HL-60 (cell line): ENCODE data around the gene SLC16A6.

Source experiments
- DNase-seq, 2 experiments: peaks; one replicate each; pipeline ENCODE4 v3.0.0-alpha.2; 2010 to 2020; ENCODE audit warnings: low read depth in 1 of 2, low spot score in 1 of 2
- H3K27ac ChIP-seq: fragments of 250-450 bp; sonication (Bioruptor Pico); replicated peaks from 2 replicates; pipeline ENCODE4 v1.5.1; 2020; ENCODE audit warnings: mild to moderate bottlenecking, moderate library complexity
- H3K27me3 ChIP-seq: fragments of 250-450 bp; sonication (Bioruptor Pico); 2 replicates; pipeline ENCODE4 v1.5.1; 2021; ENCODE audit warnings: mild to moderate bottlenecking, moderate library complexity; ENCODE audit not compliant: insufficient read depth, poor library complexity, severe bottlenecking
- H3K4me3 ChIP-seq: replicated peaks from 2 replicates; pipeline ENCODE4 v1.5.1; 2011; ENCODE audit warnings: mild to moderate bottlenecking, control low read depth, low read length; ENCODE audit not compliant: insufficient read depth
- CTCF ChIP-seq: IDR thresholded peaks from one replicate; pipeline ENCODE4 v1.5.1; 2011; ENCODE audit warnings: low read length, control low read depth, inconsistent platforms; ENCODE audit not compliant: insufficient read depth
- GABPA ChIP-seq: IDR thresholded peaks from 2 replicates; pipeline ENCODE4 v1.6.1; 2012; ENCODE audit warnings: low read depth
- POLR2AphosphoS5 ChIP-seq: IDR thresholded peaks from 2 replicates; pipeline ENCODE4 v1.6.1; 2012; ENCODE audit warnings: low read depth
- REST ChIP-seq: IDR thresholded peaks from 2 replicates; pipeline ENCODE4 v1.6.1; 2012; ENCODE audit warnings: low read depth; ENCODE audit not compliant: insufficient replicate concordance
- SPI1 ChIP-seq: IDR thresholded peaks from 2 replicates; pipeline ENCODE4 v1.6.1; 2012; ENCODE audit warnings: low read depth, mild to moderate bottlenecking, borderline replicate concordance

The SLC16A6 gene

DNA sequence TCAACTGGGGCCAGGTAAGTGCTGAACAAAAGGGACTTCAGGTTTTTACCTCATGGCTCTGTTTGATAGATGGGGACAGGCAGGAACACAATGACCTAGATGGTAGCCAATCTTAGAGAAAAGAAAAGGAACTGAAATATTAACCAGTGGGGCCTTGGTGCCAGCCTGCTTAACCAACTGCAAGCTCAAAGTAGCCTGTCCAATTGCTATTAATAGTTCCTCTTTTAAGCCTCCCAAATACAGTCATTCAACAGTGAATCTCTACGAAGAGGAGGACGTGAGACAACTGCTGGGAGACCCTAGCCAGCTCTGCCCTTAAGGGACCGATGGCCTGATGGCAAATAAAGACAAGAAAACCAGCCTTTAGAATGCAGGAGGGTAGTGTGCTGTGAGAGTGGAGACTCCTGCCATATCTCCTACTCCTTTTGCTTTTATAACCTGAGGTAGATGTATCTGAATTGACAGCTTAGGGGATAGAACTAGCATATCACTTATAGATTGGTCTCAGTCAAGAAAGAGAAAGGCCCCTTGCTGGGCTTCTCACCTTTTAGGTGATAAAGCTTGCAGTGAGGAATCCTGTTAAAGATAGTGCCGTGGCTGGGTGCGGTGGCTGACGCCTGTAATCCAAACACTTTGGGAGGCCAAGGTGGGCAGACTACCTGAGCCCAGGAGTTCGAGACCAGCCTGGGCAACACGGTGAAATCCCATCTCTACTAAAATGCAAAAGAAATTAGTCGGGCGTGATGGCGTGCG, 28.7 kb upstream of the SLC16A6 start:
- H3K27me3 ChIP-seq, result no peaks in the 10 kb centered on the region
- no peak overlapping the region for H3K4me3 ChIP-seq
- TF ChIP-seq SPI1, result no peak
- no peak for TF ChIP-seq CTCF
- TF ChIP-seq REST, result no peak
- no peak for TF ChIP-seq POLR2AphosphoS5
- no peak for TF ChIP-seq GABPA
- no peak overlapping the region for H3K27ac ChIP-seq
- DNase-seq, result peak in 1 of 2 experiments; percentile 39

DNA sequence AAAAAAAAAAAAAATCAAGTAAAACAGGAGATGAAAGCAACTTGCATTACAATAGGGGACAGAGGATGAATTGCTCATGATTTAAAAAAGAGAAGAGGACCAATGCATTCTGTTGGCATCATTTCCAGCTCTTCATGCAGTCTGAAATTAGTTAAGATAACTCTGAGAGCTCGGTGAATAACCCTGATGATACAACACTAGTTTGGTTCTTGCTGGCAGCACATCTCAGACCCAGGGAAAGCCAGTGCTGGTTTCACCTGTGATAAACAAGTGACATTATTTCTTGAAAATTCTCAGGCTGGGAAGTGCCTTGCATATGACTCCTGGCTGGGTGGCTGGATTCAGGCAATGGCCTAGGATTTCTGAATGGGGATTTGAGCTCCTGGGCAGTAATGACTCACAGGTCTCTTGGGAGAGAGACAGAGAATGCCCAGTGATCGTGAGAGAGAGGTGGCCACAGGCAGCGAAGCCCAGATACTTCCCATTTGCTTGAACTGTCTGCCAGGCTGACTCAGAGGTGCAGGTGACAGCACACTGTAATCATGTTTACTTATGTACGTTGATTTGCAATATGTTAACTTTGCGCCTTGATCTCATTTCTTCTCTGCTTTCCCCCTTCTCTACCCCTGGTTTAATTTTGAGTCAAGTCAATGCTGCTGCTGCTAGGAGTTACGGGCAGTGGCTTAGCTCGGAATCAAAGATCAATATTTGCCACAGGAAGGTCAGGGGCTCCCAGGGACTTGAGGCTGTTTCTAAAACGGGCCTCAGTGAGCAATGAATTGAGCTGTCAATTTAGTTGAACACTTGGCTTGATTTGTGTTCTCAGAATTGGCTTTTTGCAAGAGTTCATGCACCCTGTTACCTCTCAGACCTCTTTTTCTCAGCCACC, 27.4 kb upstream of the SLC16A6 start:
- H3K4me3 ChIP-seq, result no peak overlapping the region
- DNase-seq, result peak; percentile 59 to 67
- no peaks in the 10 kb centered on the region for H3K27me3 ChIP-seq
- H3K27ac ChIP-seq, result no peak overlapping the region; the same call in 1 of the 2 replicates
- TF ChIP-seq CTCF (no peak), SPI1 (no peak), REST (no peak), GABPA (no peak), POLR2AphosphoS5 (no peak)

DNA sequence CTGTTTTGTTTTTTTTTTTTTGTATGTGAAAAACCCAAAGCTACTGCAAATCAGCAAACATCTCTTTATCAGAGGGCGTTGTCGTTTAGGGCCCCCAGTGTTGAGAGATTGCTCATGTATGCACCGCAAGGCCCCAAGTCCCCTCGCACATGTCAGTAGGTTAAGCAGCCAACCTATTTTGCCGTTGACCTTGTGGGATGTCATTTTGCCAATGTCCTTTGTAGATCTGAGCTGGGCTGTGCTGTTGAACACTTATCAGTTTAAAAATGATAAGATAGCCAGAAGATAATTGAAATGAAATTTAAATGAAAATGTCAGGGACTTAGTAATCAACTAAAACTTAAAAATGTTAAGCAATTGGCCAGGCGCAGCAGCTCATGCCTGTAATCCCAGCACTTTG, 26.5 kb upstream of the SLC16A6 start:
- TF ChIP-seq CTCF (no peak), REST (no peak), SPI1 (no peak), GABPA (no peak), POLR2AphosphoS5 (no peak)
- no peak for DNase-seq
- Histone ChIP-seq H3K27ac (no peak overlapping the region), H3K4me3 (no peak overlapping the region), H3K27me3 (no peaks in the 10 kb centered on the region)
